Measurements from ENCODE around the gene S100PBP. TPM values are rescaled to one million over a fixed set of nuclear protein-coding genes. Genes with fewer than 3 reads are reported as not detected.
"Not testable (repeated sequence)": the region's sequence is repeated elsewhere in the genome, so short reads cannot be mapped to it uniquely, and the experiment has no call there.

S100PBP gene
- total RNA-seq, 1 experiment from 2014 or later, result 69.3 TPM

DNA sequence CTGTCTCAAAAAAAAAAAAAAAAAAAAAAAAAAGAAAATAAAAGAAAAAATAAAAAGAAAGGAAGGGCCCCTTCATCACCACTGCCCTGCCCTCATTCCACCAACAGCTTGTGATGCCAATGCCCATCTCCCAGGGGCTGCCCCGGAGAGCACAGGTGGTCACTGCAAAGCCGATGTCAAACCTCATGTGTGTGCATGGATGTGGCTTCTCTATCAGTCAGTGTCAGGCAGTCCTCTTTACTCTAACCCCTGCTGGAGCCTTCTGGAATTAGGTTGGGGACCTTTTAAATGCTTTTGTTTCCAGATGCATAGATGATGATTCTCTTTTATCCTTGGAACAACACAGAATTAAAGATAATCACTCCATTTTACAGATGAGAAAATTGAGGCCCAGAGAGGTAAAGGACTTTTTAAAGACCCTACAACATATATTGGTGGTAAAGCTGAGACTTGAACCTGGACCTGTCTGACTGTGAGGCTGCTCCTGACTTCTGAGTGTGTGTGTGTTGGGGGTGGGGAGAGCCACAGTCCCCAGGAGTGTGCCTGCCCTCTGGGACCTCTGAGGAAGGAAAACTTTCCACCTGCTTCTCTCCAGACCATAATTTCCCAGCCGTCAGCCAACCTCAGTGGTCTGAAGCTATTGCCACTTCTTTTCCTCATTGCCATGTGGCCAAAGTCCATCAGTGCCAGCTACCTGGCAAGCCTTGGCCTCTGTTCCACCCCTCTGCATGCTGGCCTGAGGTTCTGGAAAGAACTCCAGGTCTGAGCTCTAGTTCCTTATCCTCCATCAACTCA, 86.7 kb downstream of the S100PBP start:
- Histone ChIP-seq H3K4me1 (ENCODE audit: insufficient read depth, low read length, poor library complexity, severe bottlenecking) (peaks cover 7% of the 10 kb centered on the region), H3K36me3 (ENCODE audit: insufficient read depth, low read length, poor library complexity, severe bottlenecking) (no peaks in the 10 kb centered on the region), H3K9me3 (ENCODE audit: low read depth, low read length, poor library complexity, severe bottlenecking) (no peaks in the 10 kb centered on the region), H3K27me3 (replicated peaks; ENCODE audit: insufficient read depth, low read depth, low read length, poor library complexity) (peaks cover 5% of the 10 kb centered on the region), H3K4me3 (ENCODE audit: low read depth, low read length, poor library complexity, severe bottlenecking) (no peak overlapping the region), H3K27ac (ENCODE audit: low read depth, low read length, poor library complexity, severe bottlenecking) (no peak overlapping the region)
- POLR2A ChIA-PET (ENCODE audit: low non-redundant PET), result no interaction called here
- intact Hi-C loops (cut with micrococcal nuclease; ENCODE audit: unreplicated experiment), result no loop called here
- no TSS peak for BruUV-seq (replicated peaks)
- no peak for DNase-seq (ENCODE audit: low spot score)
- TF ChIP-seq EZH2 (IDR thresholded peaks at IDR 0.05; ENCODE audit: borderline replicate concordance, low read depth, low read length, poor library complexity, severe bottlenecking), result no peak
- TF ChIP-seq CTCF (conservative IDR thresholded peaks at IDR 0.05; ENCODE audit: low read depth, low read length), result no peak
- CTCF ChIA-PET, result interaction anchor here (1.3 kb wide), 1 partner anchor 12 kb away, joined by 4 read pairs; no protein-coding TSS in a partner anchor

DNA sequence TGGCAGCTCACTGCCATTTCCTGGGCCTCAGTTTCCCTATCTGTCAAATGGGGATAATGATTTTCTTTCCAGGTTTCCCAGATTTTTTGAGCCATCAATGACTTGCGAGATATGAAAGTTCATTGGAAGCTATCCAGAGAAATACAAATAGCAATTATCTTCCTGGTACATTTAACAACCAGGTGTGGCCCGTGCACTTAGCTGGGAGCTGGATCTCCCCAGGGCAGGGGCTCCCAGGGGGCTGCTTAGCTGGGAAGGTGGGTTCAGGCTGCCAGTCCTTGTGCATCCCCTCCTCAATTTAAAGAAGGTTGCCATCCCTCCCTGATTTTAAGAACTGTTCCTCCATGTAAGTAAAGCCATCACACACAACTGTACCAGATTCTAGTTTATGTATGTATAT, 87.3 kb downstream of the S100PBP start:
- Histone ChIP-seq H3K27ac (ENCODE audit: low read depth, low read length, poor library complexity, severe bottlenecking) (no peak overlapping the region), H3K36me3 (ENCODE audit: insufficient read depth, low read length, poor library complexity, severe bottlenecking) (no peaks in the 10 kb centered on the region), H3K27me3 (replicated peaks; ENCODE audit: insufficient read depth, low read depth, low read length, poor library complexity) (peaks cover 5% of the 10 kb centered on the region), H3K4me3 (ENCODE audit: low read depth, low read length, poor library complexity, severe bottlenecking) (no peak overlapping the region), H3K4me1 (ENCODE audit: insufficient read depth, low read length, poor library complexity, severe bottlenecking) (peaks cover 7% of the 10 kb centered on the region), H3K9me3 (ENCODE audit: low read depth, low read length, poor library complexity, severe bottlenecking) (no peaks in the 10 kb centered on the region)
- no peak for DNase-seq (ENCODE audit: low spot score)
- intact Hi-C loops (cut with micrococcal nuclease; ENCODE audit: unreplicated experiment), result no loop called here
- TF ChIP-seq EZH2 (IDR thresholded peaks at IDR 0.05; ENCODE audit: borderline replicate concordance, low read depth, low read length, poor library complexity, severe bottlenecking), result no peak
- no peak for TF ChIP-seq CTCF (conservative IDR thresholded peaks at IDR 0.05; ENCODE audit: low read depth, low read length)
- CTCF ChIA-PET, result interaction anchor here (1.3 kb wide), 1 partner anchor 12 kb away, joined by 4 read pairs; no protein-coding TSS in a partner anchor
- BruUV-seq (replicated peaks), result no TSS peak
- POLR2A ChIA-PET (ENCODE audit: low non-redundant PET), result no interaction called here

- H3K27me3 ChIP-seq (replicated peaks; ENCODE audit: insufficient read depth, low read depth, low read length, poor library complexity); H3K27ac ChIP-seq (ENCODE audit: low read depth, low read length, poor library complexity, severe bottlenecking); intact Hi-C loops (cut with micrococcal nuclease; ENCODE audit: unreplicated experiment); H3K4me3 ChIP-seq (ENCODE audit: low read depth, low read length, poor library complexity, severe bottlenecking); H3K9me3 ChIP-seq (ENCODE audit: low read depth, low read length, poor library complexity, severe bottlenecking); H3K36me3 ChIP-seq (ENCODE audit: insufficient read depth, low read length, poor library complexity, severe bottlenecking); BruUV-seq (replicated peaks); DNase-seq (ENCODE audit: low spot score); H3K4me1 ChIP-seq (ENCODE audit: insufficient read depth, low read length, poor library complexity, severe bottlenecking): not testable (repeated sequence)
- CTCF ChIA-PET, result interaction anchor here (1.3 kb wide), 1 partner anchor 13 kb away, joined by 4 read pairs; no protein-coding TSS in a partner anchor
- POLR2A ChIA-PET (ENCODE audit: low non-redundant PET), result interaction anchor here (0.7 kb wide), 1 partner anchor 1172 kb away, joined by 4 read pairs; no protein-coding TSS in a partner anchor
These were observed 88.1 kb downstream of the S100PBP start for GRCh38 chr1:32905588-32905987.
